SU-DHL-6 (cell line): ENCODE data around the gene METRN.

ENCODE experiments used
- H2AFZ ChIP-seq: fragments of 200-600 bp; sonication (generic); 2 replicates; pipeline ENCODE4 v1.6.1; 2014; ENCODE audit warnings: low read depth, mild to moderate bottlenecking, moderate library complexity, mixed read lengths, antibody characterized with exemption, low read length; ENCODE audit not compliant: severe bottlenecking
- H3F3A ChIP-seq: fragments of 200-600 bp; shearing (Covaris generic); 2 replicates; pipeline ENCODE4 v1.6.0; 2016; ENCODE audit warnings: antibody characterized with exemption, mild to moderate bottlenecking; ENCODE audit not compliant: insufficient read depth
- H3K27ac ChIP-seq: fragments of 200-600 bp; sonication (generic); 2 replicates; pipeline ENCODE4 v1.5.1; 2016; ENCODE audit warnings: low read depth, mild to moderate bottlenecking, low read length, moderate library complexity, mixed read lengths
- H3K27me3 ChIP-seq: fragments of 200-600 bp; sonication (generic), shearing (Covaris generic); 2 replicates; pipeline ENCODE4 v1.6.0; 2014; ENCODE audit warnings: mild to moderate bottlenecking, low read length
- H3K36me3 ChIP-seq: fragments of 200-600 bp; sonication (generic); 2 replicates; pipeline ENCODE4 v1.6.1; 2014; ENCODE audit warnings: mild to moderate bottlenecking, low read length, mixed read lengths
- H3K4me2 ChIP-seq: fragments of 300-600, 200-600 bp; shearing (Covaris generic), sonication (generic); 2 replicates; pipeline ENCODE4 v1.6.0; 2014; ENCODE audit warnings: low read length, low read depth, mild to moderate bottlenecking; ENCODE audit not compliant: poor library complexity, severe bottlenecking
- H3K4me3 ChIP-seq: fragments of 200-600 bp; sonication (generic); 2 replicates; pipeline ENCODE4 v1.5.1; 2014; ENCODE audit warnings: antibody characterized with exemption, low read length, mild to moderate bottlenecking, mixed read lengths; ENCODE audit not compliant: insufficient read depth, poor library complexity, severe bottlenecking
- H3K79me2 ChIP-seq: fragments of 200-600 bp; sonication (generic); 2 replicates; pipeline ENCODE4 v1.6.1; 2014; ENCODE audit warnings: mild to moderate bottlenecking, low read length, moderate library complexity; ENCODE audit not compliant: insufficient read depth
- H3K9ac ChIP-seq: fragments of 200-600 bp; sonication (generic); 2 replicates; pipeline ENCODE4 v1.7.0; 2014; ENCODE audit warnings: mild to moderate bottlenecking, low read length
- H3K9me2 ChIP-seq: fragments of 200-600 bp; sonication (generic); replicated peaks from 2 replicates; pipeline ENCODE4 v1.6.1; 2014; ENCODE audit warnings: low read length; ENCODE audit not compliant: insufficient read depth
- H3K9me3 ChIP-seq: fragments of 200-600 bp; sonication (generic); 2 replicates; pipeline ENCODE4 v1.6.1; 2014; ENCODE audit warnings: low read length, mixed read lengths; ENCODE audit not compliant: insufficient read depth
- H4K20me1 ChIP-seq: fragments of 200-600 bp; sonication (generic); 2 replicates; pipeline ENCODE4 v1.6.1; 2014; ENCODE audit warnings: low read depth, mild to moderate bottlenecking, antibody characterized with exemption, low read length, moderate library complexity, mixed read lengths
- CTCF ChIP-seq: fragments of 200-600 bp; sonication (generic); IDR thresholded peaks from one replicate; pipeline ENCODE4 v1.5.1; 2017; ENCODE audit warnings: antibody characterized with exemption, mild to moderate bottlenecking, low read length, moderate library complexity; ENCODE audit not compliant: insufficient read depth, poor library complexity, severe bottlenecking
- EZH2phosphoT487 ChIP-seq: fragments of 200-600 bp; sonication (generic), shearing (Covaris generic); conservative IDR thresholded peaks from 2 replicates; pipeline ENCODE4 v1.6.1; 2018; ENCODE audit warnings: mild to moderate bottlenecking, antibody characterized with exemption, low read length, moderate library complexity, mixed read lengths

Gene METRN

GRCh38 chr16:764848-765487 is 50.0 kb downstream of the METRN start:
- no peak overlapping the region for H3K27ac ChIP-seq
- no peak overlapping the region for H3K4me3 ChIP-seq
- H3K9ac ChIP-seq = no peak overlapping the region
- TF ChIP-seq EZH2phosphoT487 = no peak
- TF ChIP-seq CTCF = no peak
- no peaks in the 10 kb centered on the region for H3K9me2 ChIP-seq
- H3K79me2 ChIP-seq = no peaks in the 10 kb centered on the region
- H2AFZ ChIP-seq = no peak overlapping the region
- H3K4me2 ChIP-seq = no peak overlapping the region
- no peaks in the 10 kb centered on the region for H3K27me3 ChIP-seq
- no peaks in the 10 kb centered on the region for H3K36me3 ChIP-seq
- no peaks in the 10 kb centered on the region for H3K9me3 ChIP-seq
- H4K20me1 ChIP-seq = no peaks in the 10 kb centered on the region
- H3F3A ChIP-seq = no peaks in the 10 kb centered on the region

GRCh38 chr16:765488-765865 is 50.6 kb downstream of the METRN start:
- Histone ChIP-seq H3K27me3 (no peaks in the 10 kb centered on the region), H3K4me3 (no peak overlapping the region), H3K79me2 (no peaks in the 10 kb centered on the region), H2AFZ (no peak overlapping the region), H3K4me2 (no peak overlapping the region), H3K27ac (no peak overlapping the region), H3K9ac (no peak overlapping the region), H3K9me3 (no peaks in the 10 kb centered on the region), H3K9me2 (no peaks in the 10 kb centered on the region), H4K20me1 (no peaks in the 10 kb centered on the region), H3F3A (no peaks in the 10 kb centered on the region), H3K36me3 (no peaks in the 10 kb centered on the region)
- TF ChIP-seq EZH2phosphoT487 (no peak), CTCF (no peak)

- no peak overlapping the region for H3K9ac ChIP-seq
- TF ChIP-seq EZH2phosphoT487 (no peak), CTCF (no peak)
These were observed 51.3 kb downstream of the METRN start for GRCh38 chr16:766008-766819.

More at GRCh38 chr16:766008-766819, 51.3 kb downstream of the METRN start:
- H3K79me2 ChIP-seq = no peaks in the 10 kb centered on the region
- no peaks in the 10 kb centered on the region for H3K36me3 ChIP-seq
- H3F3A ChIP-seq = no peaks in the 10 kb centered on the region
- H4K20me1 ChIP-seq = no peaks in the 10 kb centered on the region
- H3K4me2 ChIP-seq = no peak overlapping the region
- H3K27me3 ChIP-seq = no peaks in the 10 kb centered on the region
- H3K9me2 ChIP-seq = no peaks in the 10 kb centered on the region
- no peak overlapping the region for H3K27ac ChIP-seq
- H3K9me3 ChIP-seq = no peaks in the 10 kb centered on the region
- no peak overlapping the region for H2AFZ ChIP-seq
- H3K4me3 ChIP-seq = no peak overlapping the region
